ENCODE data around the gene PHLDA2. TPM values are rescaled to one million over a fixed set of nuclear protein-coding genes. Genes with fewer than 3 reads are reported as not detected.
A peak's percentile ranks its signal among the peaks of the same experiment; 100 is the strongest.
"Not testable (repeated sequence)": the region's sequence is repeated elsewhere in the genome, so short reads cannot be mapped to it uniquely, and the experiment has no call there.

PHLDA2 gene
- polyA plus RNA-seq, 4 donors: 5.7 to 55.1 (median 25.2) TPM

- DNase-seq: peak; percentile 81 to 82
- H3K36me3 ChIP-seq (ENCODE audit: control insufficient read depth in 3 of 3, insufficient read depth in 2 of 3, low read depth in 1 of 3, low read length in 3 of 3): peaks cover 0 to 19% (median 8%) of the 10 kb centered on the region in 3 donors
- H3K27ac ChIP-seq (ENCODE audit: low read depth in 1 of 3, low read length in 2 of 3): peak overlapping the region; percentile 81 to 97 (median 95)
- peaks cover 0 to 46% (median 3%) of the 10 kb centered on the region in 3 donors for H3K4me1 ChIP-seq (ENCODE audit: control insufficient read depth in 3 of 3, insufficient read depth in 2 of 3, low read depth in 1 of 3, low read length in 2 of 3)
- no peak overlapping the region for H3K4me3 ChIP-seq (ENCODE audit: low read depth in 1 of 3, low read length in 3 of 3)
- H3K27me3 ChIP-seq (ENCODE audit: control insufficient read depth in 3 of 3, insufficient read depth in 3 of 3, low read length in 3 of 3): peaks cover 0 to 16% (median 0%) of the 10 kb centered on the region in 3 donors
- no peak for FAIRE-seq
- 17 to 67% (median 39%) methylated on average over 12 of the region's 12 CpGs for WGBS, 3 donors
- peaks cover 0 to 5% of the 10 kb centered on the region in 2 donors for H3K9me3 ChIP-seq (ENCODE audit: control insufficient read depth in 2 of 2, insufficient read depth in 1 of 2, low read depth in 1 of 2, low read length in 1 of 2)
These were observed 17.3 kb downstream of the PHLDA2 start for GRCh38 chr11:2911785-2912391.

- peaks cover 0 to 46% (median 3%) of the 10 kb centered on the region in 3 donors for H3K4me1 ChIP-seq (ENCODE audit: control insufficient read depth in 3 of 3, insufficient read depth in 2 of 3, low read depth in 1 of 3, low read length in 2 of 3)
- H3K27me3 ChIP-seq (ENCODE audit: control insufficient read depth in 3 of 3, insufficient read depth in 3 of 3, low read length in 3 of 3): peaks cover 0 to 16% (median 0%) of the 10 kb centered on the region in 3 donors
- FAIRE-seq (no peak), DNase-seq (peak in 1 of 2 donors; percentile 17)
- H3K36me3 ChIP-seq (ENCODE audit: control insufficient read depth in 3 of 3, insufficient read depth in 2 of 3, low read depth in 1 of 3, low read length in 3 of 3): peaks cover 0 to 20% (median 8%) of the 10 kb centered on the region in 3 donors
- peak overlapping the region; percentile 81 to 97 (median 95) for H3K27ac ChIP-seq (ENCODE audit: low read depth in 1 of 3, low read length in 2 of 3)
- H3K4me3 ChIP-seq (ENCODE audit: low read depth in 1 of 3, low read length in 3 of 3): no peak overlapping the region
- WGBS, 3 donors: 23 to 67% (median 51%) methylated on average over 11 to 18 of the region's 18 CpGs
- H3K9me3 ChIP-seq (ENCODE audit: control insufficient read depth in 2 of 2, insufficient read depth in 1 of 2, low read depth in 1 of 2, low read length in 1 of 2): peaks cover 0 to 6% of the 10 kb centered on the region in 2 donors
These were observed 18.0 kb downstream of the PHLDA2 start for GRCh38 chr11:2911088-2911784.

- Histone ChIP-seq H3K36me3 (ENCODE audit: control insufficient read depth in 3 of 3, insufficient read depth in 2 of 3, low read depth in 1 of 3, low read length in 3 of 3) (peaks cover 0 to 17% (median 8%) of the 10 kb centered on the region in 3 donors), H3K27ac (ENCODE audit: low read depth in 1 of 3, low read length in 2 of 3) (peak overlapping the region in 2 of 3 donors; percentile 95 to 97), H3K4me1 (ENCODE audit: control insufficient read depth in 3 of 3, insufficient read depth in 2 of 3, low read depth in 1 of 3, low read length in 2 of 3) (peaks cover 0 to 46% (median 3%) of the 10 kb centered on the region in 3 donors), H3K4me3 (ENCODE audit: low read depth in 1 of 3, low read length in 3 of 3) (no peak overlapping the region), H3K9me3 (ENCODE audit: control insufficient read depth in 2 of 2, insufficient read depth in 1 of 2, low read depth in 1 of 2, low read length in 1 of 2) (peaks cover 0 to 6% of the 10 kb centered on the region in 2 donors), H3K27me3 (ENCODE audit: control insufficient read depth in 3 of 3, insufficient read depth in 3 of 3, low read length in 3 of 3) (peaks cover 0 to 16% (median 0%) of the 10 kb centered on the region in 3 donors)
- FAIRE-seq: no peak
- DNase-seq: no peak
- 86 to 87% (median 87%) methylated on average over 10 to 13 of the region's 13 CpGs for WGBS, 3 donors
These were observed 18.7 kb downstream of the PHLDA2 start for GRCh38 chr11:2910401-2910955.

- FAIRE-seq (no peak), DNase-seq (peak in 1 of 2 donors; percentile 16)
- Histone ChIP-seq H3K36me3 (ENCODE audit: control insufficient read depth in 3 of 3, insufficient read depth in 2 of 3, low read depth in 1 of 3, low read length in 3 of 3) (peaks cover 0 to 16% (median 8%) of the 10 kb centered on the region in 3 donors), H3K4me1 (ENCODE audit: control insufficient read depth in 3 of 3, insufficient read depth in 2 of 3, low read depth in 1 of 3, low read length in 2 of 3) (peaks cover 0 to 45% (median 3%) of the 10 kb centered on the region in 3 donors), H3K27ac (ENCODE audit: low read depth in 1 of 3, low read length in 2 of 3) (no peak overlapping the region), H3K27me3 (ENCODE audit: control insufficient read depth in 3 of 3, insufficient read depth in 3 of 3, low read length in 3 of 3) (peaks cover 0 to 16% (median 0%) of the 10 kb centered on the region in 3 donors), H3K9me3 (ENCODE audit: control insufficient read depth in 2 of 2, insufficient read depth in 1 of 2, low read depth in 1 of 2, low read length in 1 of 2) (peaks cover 0 to 6% of the 10 kb centered on the region in 2 donors), H3K4me3 (ENCODE audit: low read depth in 1 of 3, low read length in 3 of 3) (no peak overlapping the region)
- WGBS, 3 donors: 46 to 85% (median 75%) methylated on average over 46 to 78 of the region's 78 CpGs
These were observed 19.9 kb downstream of the PHLDA2 start for GRCh38 chr11:2909133-2909902.

- DNase-seq (no peak), FAIRE-seq (no peak)
- peaks cover 0 to 45% (median 3%) of the 10 kb centered on the region in 3 donors for H3K4me1 ChIP-seq (ENCODE audit: control insufficient read depth in 3 of 3, insufficient read depth in 2 of 3, low read depth in 1 of 3, low read length in 2 of 3)
- 82 to 90% (median 87%) methylated on average over 14 of the region's 14 CpGs for WGBS, 3 donors
- peaks cover 0 to 6% of the 10 kb centered on the region in 2 donors for H3K9me3 ChIP-seq (ENCODE audit: control insufficient read depth in 2 of 2, insufficient read depth in 1 of 2, low read depth in 1 of 2, low read length in 1 of 2)
- no peak overlapping the region for H3K4me3 ChIP-seq (ENCODE audit: low read depth in 1 of 3, low read length in 3 of 3)
- peaks cover 0 to 16% (median 0%) of the 10 kb centered on the region in 3 donors for H3K27me3 ChIP-seq (ENCODE audit: control insufficient read depth in 3 of 3, insufficient read depth in 3 of 3, low read length in 3 of 3)
- H3K36me3 ChIP-seq (ENCODE audit: control insufficient read depth in 3 of 3, insufficient read depth in 2 of 3, low read depth in 1 of 3, low read length in 3 of 3): peaks cover 0 to 16% (median 8%) of the 10 kb centered on the region in 3 donors
- H3K27ac ChIP-seq (ENCODE audit: low read depth in 1 of 3, low read length in 2 of 3): no peak overlapping the region
These were observed 21.1 kb downstream of the PHLDA2 start for GRCh38 chr11:2908130-2908529.

- not testable (repeated sequence) for H3K4me3 ChIP-seq (ENCODE audit: low read depth in 1 of 3, low read length in 3 of 3); H3K9me3 ChIP-seq (ENCODE audit: control insufficient read depth in 2 of 2, insufficient read depth in 1 of 2, low read depth in 1 of 2, low read length in 1 of 2); H3K27ac ChIP-seq (ENCODE audit: low read depth in 1 of 3, low read length in 2 of 3); FAIRE-seq; DNase-seq
- WGBS, 3 donors: 84 to 89% (median 87%) methylated on average over 7 of the region's 7 CpGs
- Histone ChIP-seq H3K36me3 (ENCODE audit: control insufficient read depth in 3 of 3, insufficient read depth in 2 of 3, low read depth in 1 of 3, low read length in 3 of 3) (peaks cover 0 to 12% (median 8%) of the 10 kb centered on the region in 3 donors), H3K4me1 (ENCODE audit: control insufficient read depth in 3 of 3, insufficient read depth in 2 of 3, low read depth in 1 of 3, low read length in 2 of 3) (peaks cover 0 to 36% (median 4%) of the 10 kb centered on the region in 3 donors), H3K27me3 (ENCODE audit: control insufficient read depth in 3 of 3, insufficient read depth in 3 of 3, low read length in 3 of 3) (peaks cover 0 to 16% (median 0%) of the 10 kb centered on the region in 3 donors)
These were observed 23.9 kb downstream of the PHLDA2 start for GRCh38 chr11:2905299-2905698.

GRCh38 chr11:2904153-2905052, 24.8 kb downstream of the PHLDA2 start:
- WGBS, 3 donors: 23 to 57% (median 38%) methylated on average over 21 of the region's 21 CpGs
- DNase-seq (peak; percentile 57 to 94), FAIRE-seq (no peak)
- H3K27me3 ChIP-seq (ENCODE audit: control insufficient read depth in 3 of 3, insufficient read depth in 3 of 3, low read length in 3 of 3): peaks cover 0 to 10% (median 0%) of the 10 kb centered on the region in 3 donors
- H3K4me1 ChIP-seq (ENCODE audit: control insufficient read depth in 3 of 3, insufficient read depth in 2 of 3, low read depth in 1 of 3, low read length in 2 of 3): peaks cover 4 to 36% (median 4%) of the 10 kb centered on the region in 3 donors
- H3K4me3 ChIP-seq (ENCODE audit: low read depth in 1 of 3, low read length in 3 of 3): peak overlapping the region in 2 of 3 donors; percentile 72 to 73
- peaks cover 0 to 6% of the 10 kb centered on the region in 2 donors for H3K9me3 ChIP-seq (ENCODE audit: control insufficient read depth in 2 of 2, insufficient read depth in 1 of 2, low read depth in 1 of 2, low read length in 1 of 2)
- peak overlapping the region; percentile 76 to 93 (median 87) for H3K27ac ChIP-seq (ENCODE audit: low read depth in 1 of 3, low read length in 2 of 3)
- H3K36me3 ChIP-seq (ENCODE audit: control insufficient read depth in 3 of 3, insufficient read depth in 2 of 3, low read depth in 1 of 3, low read length in 3 of 3): peaks cover 0 to 12% (median 8%) of the 10 kb centered on the region in 3 donors
